Measurements from ENCODE around the gene FBXO3.
A peak's percentile ranks its signal among the peaks of the same experiment; 100 is the strongest.
"Not testable (repeated sequence)": the region's sequence is repeated elsewhere in the genome, so short reads cannot be mapped to it uniquely, and the experiment has no call there.

The FBXO3 gene

DNA sequence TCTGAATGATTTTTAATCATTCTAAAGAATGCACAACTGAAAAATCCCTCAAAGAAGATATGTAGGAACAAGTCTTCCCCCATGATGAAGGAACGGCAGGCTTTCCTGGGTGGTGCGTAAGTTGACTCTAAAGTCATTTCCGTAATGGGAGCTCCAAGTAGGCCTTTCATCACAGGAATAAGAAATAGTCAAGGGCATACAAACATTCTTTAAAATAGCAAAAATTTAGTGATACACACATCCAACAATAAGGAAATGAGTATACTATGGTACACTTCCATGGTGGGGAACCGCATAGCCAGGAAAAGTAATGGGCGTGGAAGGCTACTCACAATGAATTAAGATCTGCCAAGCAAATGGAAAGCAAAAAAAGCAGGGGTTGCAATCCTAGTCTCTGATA, 48.8 kb downstream of the FBXO3 start:
- no peak for DNase-seq

DNA sequence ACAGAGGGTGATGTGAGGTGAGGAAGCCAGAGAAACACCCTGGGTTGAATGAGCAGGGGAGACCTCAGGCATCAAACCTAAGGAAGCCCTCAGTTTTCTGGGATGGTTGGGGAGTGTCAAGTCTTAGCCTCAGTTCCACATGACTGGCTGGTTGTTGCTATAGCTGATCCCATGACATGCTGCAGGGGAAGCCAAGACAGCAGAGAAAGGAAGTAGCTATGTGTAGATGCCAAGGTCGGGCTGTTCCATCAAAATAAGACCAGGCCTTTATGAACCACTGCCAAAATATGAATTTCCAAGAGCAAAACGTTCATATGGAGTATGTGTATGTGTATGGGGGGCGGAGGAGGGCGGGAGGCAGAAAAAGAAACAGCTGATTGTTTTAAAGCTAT, 49.7 kb downstream of the FBXO3 start:
- DNase-seq: peak; percentile 35 to 39

DNA sequence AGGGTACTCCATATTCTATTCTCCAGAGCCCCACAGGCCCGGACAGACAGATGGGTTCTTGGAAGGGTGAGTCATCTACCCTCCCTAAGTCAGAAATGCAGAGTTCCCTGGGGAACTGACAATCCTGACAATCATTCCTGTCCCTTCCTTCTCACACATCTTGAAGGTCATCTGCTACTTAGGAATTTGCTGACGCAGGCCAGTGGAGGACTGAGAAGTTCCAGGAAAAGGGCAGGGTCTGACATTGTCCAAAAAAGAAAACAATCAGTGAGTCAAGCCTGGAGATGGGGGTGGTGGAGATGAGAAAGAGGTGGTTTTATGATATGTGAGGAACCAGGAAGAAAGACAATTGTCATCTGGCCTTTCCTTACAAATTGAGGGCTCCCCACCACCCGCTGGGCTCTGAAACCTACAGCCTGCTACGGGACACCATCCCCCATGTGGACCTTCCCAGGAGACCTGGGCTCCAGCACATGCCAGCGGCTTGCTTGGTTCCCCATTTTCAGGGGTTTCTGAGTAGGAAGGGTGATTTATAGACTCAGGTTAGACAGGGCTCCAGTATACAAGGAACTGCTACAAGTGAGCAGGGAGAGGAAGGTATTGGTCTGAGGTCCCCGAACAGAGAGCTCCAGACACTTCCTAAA, 51.0 kb downstream of the FBXO3 start:
- DNase-seq: no peak

DNA sequence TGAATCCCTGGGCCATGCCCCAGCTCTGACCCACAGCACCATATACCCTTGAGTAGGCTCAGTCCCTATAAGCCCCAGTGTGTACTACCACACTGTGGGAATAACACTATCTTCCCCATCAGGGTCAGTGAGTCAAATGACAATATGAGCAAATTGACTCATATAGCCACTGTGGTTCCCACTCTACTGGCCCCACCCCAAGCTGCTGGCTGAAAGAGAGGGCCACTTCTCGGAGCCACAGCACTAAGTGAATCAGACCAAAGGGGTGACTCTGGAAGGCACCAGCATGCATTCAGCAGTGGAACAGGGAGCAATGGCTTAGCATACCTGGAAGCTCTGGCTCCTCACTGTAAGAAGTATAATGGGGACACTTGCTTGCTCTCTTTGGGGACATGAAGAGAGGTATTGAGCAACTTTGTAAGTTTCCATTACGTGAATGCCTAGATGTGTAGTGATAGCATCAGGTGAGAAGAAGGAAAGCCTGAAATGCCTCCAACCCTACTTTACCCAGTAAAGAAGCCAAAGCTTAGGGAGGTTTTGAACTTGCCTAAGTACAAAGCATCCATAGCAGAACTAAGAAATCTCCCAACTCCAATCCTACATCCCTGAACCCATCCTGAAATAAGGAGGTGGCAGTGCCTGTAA, 51.6 kb downstream of the FBXO3 start:
- DNase-seq: no peak

DNA sequence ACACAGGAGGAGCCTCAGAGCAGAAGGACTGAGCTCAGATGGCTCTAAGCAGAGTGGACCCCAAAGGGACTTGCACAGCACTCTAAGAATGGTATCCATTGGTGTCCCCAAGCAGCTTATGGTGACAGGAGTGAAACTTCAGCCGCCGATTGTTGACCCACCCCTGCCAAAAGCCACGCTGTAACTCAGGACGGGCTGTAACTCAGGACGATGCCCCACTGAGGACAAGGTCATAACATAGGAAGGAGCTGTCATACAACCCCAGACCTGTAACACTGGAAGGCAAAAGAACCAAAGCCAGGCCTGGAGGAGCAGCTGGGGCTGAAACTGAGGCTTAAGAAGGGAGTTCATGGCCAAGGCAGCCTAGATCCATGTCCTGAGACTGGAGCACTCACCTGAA, 52.3 kb downstream of the FBXO3 start:
- DNase-seq: no peak

DNA sequence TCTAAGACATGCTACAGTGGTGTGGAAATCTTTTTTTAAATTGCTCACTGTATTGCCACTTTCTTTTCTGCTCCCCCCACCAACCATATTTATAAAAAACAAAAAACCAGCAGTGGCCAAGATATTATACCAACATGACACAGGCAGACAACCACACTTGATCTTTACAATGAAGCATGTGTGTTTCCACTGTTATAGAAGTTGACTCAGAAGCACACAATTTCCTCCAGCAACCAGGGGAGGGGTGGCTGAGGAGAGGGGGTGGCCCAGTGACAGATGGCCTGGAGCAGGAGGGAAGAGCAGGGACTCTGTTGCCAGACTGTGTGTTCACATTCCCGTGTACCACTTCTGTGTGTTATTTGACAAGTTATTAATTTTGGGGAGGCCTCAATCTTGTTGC, 52.9 kb downstream of the FBXO3 start:
- no peak for DNase-seq

DNA sequence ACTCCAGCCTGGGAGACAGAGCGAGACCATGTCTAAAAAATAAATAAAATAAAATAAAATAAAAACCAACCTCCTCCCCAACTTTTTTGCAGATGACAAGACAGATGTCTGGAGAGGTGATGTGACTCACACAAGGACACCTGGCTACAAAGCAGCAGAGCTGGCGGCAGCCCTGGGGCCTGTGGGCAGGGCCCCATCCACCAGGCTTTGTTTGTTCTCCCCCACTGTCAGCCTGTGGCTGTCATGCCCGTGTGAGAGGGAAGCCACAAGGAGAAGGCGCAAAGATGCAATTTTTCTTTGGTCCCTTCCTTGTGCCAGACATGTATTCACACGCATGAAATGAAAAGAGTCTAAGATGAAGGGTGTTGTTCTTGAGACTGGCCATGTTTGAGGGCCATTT, 54.7 kb downstream of the FBXO3 start:
- DNase-seq: no peak

DNA sequence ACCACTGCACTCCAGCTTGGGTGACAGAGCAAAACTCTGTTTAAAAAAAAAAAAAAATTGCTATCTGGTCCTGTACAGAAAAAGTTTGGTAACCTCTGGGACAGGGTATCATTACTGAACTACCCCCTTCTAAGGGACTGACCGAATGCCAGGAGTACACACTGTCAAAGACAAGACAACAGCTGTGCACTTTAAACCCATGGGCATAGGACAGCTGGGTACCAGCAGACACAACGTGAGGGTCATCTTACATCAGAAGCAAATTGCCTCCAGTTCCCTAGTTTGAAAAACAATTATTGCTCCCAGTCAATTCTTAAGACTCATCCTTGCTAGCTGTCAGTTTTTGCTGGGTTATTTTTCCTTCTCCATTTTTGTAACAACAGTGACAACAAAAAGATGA, 55.9 kb downstream of the FBXO3 start:
- no peak for DNase-seq

DNA sequence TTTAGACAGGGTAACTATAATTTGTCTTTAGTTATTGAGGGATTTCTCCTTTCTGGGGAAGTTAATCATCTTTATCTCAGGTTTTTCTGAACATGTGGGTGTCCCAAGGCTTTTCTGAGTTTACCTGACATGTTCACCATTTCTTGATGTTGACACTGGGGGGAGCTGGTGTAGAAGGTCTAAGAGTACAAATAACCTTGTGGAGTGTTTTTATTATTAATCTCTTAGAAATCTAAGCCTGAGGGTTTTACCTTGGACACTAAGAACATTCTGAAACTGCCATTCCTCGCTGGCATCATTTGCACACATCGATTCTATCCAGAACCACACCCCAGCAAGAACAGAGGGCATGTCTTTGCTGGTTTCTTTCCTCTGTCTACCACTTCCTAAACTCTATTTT, 58.1 kb downstream of the FBXO3 start:
- no peak for DNase-seq

DNA sequence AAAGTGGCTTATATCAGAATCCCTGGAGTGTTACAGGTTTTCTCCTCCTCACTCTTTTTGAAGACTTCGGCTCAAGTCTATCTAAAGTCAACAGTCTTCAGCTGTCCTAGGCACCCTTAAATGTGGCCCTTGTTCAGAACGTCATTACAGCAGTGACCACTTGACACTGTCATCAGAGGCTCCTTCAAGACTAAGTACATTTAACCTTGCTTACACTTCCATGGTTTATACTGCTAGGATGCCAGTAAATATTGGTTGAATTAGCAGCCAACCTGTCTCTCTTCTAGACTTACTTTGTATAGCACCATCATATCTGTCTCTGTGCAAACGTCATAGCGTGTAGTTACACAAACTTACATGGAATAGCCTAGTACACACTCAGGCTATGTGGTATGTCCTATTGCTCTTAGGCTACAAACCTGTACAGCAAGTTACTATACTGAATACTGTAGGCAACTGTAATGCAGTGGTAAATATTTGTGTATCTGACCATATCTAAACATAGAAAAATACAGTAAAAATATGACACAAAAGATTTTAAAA, 60.4 kb downstream of the FBXO3 start:
- DNase-seq: no peak

DNA sequence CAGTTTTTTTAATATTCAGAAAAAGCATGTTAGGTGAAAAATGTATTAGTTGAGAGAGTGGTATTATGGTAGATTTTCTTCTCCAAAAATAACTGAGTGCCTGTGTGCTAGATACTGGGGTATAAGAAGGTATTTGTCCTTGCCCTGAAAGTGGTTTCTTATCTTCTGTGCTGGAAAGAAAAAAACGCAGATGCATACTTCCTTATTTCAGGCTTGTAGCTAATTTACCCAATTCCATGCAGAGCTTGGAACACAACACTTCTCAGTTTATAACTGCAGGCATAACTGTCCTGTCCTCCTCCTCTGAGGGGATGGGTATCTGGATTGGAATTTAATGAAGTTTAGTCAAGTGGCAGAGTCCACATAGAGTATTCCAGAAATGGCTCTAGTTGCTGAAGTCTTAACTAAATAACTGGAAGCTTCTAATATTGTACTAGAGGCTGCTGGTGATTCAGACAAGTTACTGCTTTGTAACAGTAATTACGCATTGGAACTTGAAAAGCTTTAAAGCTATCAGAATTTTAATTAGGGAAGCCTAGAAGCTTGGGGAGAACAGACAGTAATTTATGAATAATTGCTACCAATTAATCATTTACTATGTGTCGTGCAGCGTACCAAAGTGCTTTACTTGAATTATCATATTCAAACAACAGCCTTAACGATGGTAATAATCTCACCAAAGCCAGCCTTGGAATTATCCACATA, 61.0 kb downstream of the FBXO3 start:
- no peak for DNase-seq

DNA sequence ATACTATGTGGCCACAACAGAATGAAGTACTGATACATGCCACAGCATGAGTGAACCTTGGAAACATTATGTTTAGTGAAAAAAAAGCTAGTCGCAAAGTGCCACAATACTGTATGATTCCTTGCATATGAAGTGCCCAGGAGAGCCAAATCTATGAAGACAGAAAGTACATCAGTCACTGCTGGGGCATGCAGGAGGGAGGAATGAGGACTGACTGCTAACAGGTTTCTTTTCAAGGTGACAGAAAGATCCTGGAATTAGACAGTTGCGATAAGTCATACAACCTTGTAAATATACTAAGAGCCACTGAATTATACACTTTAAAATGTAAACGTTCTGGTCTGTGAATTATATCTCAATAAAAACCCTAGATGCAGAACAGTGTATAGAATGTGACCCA, 61.9 kb downstream of the FBXO3 start:
- no peak for DNase-seq

DNA sequence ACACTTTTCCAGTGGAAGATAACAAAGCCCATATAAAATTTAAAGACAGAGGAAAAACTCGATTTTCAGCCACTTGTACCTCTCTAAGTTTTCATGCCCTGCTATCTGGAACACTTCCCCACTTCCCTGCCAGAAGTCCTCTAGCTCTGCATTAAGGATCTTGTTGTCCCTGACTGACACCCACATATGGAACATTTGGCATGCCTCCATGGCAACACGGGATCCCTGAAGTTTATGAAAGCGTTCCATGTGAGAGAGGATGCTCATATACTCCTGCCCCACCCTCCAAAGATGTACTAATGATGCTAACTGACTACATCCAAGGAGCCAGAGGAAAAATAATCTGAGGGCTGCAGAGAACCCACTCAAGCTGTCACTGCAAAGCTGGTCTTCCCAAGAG, 64.9 kb downstream of the FBXO3 start:
- DNase-seq: no peak

DNA sequence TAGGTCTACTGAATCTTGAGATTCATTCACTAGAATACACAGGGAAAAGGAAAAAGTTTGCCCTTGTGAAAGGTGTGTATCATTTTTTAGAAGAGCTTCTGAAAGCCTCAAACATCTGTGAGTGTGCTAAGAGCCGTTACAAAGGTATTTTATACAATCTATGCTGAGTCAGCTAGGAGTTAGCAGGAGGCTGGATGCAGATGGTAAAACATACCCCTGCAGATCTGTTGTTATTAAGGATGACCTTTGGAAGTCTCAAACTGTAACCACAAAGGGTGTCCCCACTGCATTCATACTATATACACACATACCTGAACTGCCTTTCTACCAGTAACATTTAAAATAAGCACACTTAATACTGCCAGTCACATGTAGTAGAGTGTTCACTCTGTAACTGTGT, 65.3 kb downstream of the FBXO3 start:
- DNase-seq: no peak

DNA sequence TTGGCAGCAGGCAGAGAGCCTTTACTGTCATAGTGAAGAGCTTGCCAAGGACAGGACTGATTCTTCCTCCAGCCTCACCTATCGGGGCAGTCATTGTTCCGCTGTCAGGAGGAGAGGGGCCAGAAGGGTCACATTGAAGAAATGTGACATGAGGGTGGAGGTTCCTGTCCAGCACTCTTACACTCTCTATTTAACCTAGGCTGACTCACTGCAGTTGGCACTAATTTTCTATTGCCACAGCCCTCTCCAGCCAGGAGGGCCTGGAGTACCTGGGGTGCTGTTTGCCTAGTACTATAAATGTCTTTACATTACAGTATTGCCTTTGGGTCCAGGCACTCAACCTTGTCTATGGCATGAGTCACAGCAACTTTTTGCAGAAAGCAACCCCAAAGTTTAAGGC, 66.5 kb downstream of the FBXO3 start:
- DNase-seq: not testable (repeated sequence)

DNA sequence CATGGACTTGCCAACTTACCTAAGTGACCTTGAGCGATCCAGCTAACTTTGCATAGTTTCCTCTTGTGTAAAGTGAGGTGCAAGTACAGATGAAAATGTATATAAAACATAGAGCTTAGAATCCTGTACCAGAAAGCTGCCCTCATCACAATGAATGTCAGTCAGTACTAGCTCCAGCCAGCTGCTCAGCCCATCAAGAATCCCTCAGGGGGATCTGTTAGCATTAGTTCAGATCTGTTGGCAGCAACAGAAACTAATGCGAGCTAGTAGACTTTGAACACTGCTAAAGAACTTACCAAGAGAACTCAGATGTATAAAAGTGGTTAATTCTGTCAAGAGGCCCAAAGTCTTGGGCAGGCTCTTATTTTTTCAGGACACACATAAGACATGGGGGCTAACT, 67.4 kb downstream of the FBXO3 start:
- DNase-seq: no peak

DNA sequence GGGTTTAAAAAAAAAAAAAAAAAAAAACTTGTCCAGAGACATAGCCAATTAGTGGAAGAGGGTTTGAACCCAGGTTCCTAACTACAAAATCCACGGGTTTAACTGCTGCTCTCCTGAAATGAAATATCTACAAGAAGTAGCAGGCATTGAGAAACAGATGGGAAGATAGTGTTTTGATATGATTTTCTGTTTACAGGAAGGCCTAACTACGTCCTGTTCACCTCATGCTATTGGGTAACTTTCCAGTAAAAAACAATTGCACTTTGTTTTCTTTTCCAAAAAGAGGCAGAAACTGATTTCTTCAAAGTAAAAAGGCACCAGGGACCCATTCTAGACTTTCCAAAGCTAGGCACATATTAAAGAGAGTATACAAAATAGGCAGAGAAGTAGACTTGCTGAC, 67.8 kb downstream of the FBXO3 start:
- DNase-seq: no peak

DNA sequence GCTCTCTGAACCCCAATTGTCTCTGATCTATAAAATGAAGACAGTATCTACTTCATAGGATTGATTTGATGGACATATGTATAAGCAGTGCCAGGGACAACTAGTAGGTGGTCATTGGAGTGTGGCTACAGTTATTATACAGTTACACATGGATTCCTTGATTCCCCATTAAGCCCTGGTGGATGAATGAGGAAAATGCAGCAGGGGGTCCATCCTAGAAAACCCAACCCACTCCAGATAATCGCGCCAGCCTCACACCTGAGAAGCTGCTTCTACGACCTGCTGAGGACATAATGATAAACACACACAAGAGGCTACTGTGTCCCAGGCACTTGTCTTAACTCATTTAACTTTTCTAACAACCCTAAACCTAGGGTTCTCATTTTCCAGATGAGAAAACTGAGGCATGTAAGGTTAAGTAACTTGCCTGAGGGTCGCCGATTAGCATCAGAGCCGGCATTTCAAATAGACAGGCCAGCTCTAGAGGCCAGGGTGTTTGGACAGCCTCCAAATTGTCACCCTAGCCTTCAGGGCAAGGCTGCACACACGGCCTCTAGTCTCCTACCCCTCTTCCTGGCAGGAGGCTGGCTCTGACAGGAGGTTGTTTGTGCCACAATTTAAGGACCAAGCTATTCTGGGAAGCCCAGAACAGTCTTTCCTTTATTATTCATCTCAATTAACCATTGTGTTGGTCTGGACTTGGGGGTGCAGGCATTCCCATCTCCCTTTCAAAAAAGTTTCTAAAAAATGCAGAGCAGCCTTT, 69.9 kb downstream of the FBXO3 start:
- no peak for DNase-seq

DNA sequence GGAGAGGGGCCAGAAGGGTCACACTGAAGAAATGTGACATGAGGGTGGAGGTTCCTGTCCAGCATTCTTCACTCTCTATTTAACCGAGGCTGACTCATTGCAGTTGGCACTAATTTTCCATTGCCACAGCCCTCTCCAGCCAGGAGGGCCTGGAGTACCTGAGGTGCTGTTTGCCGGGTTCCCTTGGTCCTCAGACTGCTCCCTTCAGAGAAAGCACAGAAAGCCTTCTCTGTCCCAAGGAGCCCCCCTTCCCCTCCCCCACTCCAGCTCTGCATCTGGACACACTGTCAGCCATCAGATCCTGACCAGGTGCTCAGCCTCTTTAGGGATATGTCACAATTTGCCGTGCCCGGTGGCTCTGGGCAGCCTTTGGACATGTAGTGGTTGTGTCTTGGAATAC, 70.5 kb downstream of the FBXO3 start:
- DNase-seq: no peak

DNA sequence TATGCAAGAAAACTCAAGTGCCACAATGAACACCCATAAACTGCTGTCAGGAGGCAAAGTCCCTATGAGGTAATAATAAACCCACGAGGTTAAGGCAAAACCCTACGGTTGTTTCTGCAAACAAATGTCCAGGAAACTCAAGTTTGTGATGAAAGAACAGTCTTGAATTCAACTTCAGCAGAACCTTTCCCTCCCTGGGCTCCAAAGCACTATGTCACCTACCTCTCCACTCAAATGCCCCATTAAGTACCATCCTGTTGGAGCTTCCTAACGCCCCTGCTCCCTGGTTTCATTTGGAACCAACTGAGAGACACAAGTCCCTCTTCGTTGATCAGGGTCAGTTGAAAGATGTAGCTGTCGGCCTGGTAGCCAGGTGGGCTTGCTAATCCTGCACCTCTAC, 71.1 kb downstream of the FBXO3 start:
- DNase-seq: no peak

DNA sequence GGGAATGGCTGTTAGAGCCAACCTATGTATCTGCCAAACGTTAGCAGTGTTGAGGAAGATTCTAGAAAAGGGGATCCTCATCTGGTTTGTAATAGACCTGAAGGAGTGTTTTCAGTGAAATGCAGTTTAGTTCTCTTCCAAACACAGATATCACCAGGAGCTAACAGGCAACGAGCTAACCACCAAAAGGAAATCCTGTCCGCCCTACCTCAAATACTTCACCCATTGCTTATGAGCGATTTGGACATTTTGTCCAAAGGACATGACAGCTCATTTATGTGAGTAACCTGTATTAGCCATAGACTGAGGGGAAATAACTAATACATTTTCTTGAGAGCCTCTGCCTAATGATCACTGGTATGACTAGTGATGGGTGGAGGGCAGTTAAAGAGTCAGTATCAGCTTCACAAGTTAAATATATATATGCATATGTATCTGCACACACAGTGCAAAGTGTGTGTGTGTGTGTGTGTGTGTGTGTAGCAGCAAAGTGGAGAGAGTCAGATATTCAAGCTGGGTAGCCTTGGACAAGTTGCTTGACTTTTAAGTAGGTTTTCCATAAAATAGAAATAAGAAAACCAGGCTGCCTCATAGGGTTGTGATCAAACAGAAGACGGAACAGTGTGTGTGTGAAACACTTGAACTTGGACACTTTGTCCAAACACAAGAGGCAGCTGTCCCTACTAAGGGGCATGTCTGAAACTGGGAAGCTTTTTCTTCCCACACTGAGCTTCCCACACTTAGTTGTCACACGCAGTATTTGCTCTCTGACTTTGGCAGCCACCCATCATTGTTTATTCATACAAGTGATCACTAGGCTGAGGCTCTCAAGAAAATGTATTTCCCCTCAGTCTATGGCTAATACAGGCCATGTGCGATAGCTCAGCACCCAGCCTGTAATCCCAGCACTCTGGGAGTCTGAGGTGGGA, 72.8 kb downstream of the FBXO3 start:
- peak; percentile 36 to 47 for DNase-seq

All from hippocampal formation (tissue), 2 donors.